ENCODE data around the gene FOXP1. TPM values are rescaled to one million over a fixed set of nuclear protein-coding genes. Genes with fewer than 3 reads are reported as not detected.

Gene FOXP1
- total and polyA plus RNA-seq, 9 of the 15 experiments (the other 6 are each of a cell fraction or from before 2014, with no cell fraction given) = 7.7 to 34.5 (median 13.7) TPM

- no peak for TF ChIP-seq ARID4B (CRISPR knock-in tag; IDR thresholded peaks at IDR 0.05)
- TF ChIP-seq SMAD4 (CRISPR knock-in tag; conservative IDR thresholded peaks at IDR 0.05) = peak; percentile 31
- TF ChIP-seq ZNF584 (CRISPR knock-in tag; IDR thresholded peaks at IDR 0.05; ENCODE audit: low read depth) = peak; percentile 13; the same call in 1 of the 2 replicates
- 0 out of 2 replicates have a peak, but pooled peaks have one; percentile 12 for TF ChIP-seq SUPT5H (IDR thresholded peaks at IDR 0.05)
- TF ChIP-seq MYC (IDR thresholded peaks at IDR 0.05; ENCODE audit: low read depth, low read length) = peak; percentile 70
- TF ChIP-seq MYC (CRISPR knock-in tag; IDR thresholded peaks at IDR 0.05; ENCODE audit: borderline replicate concordance, low read depth) = no peak
- TF ChIP-seq HIVEP1 (CRISPR knock-in tag; IDR thresholded peaks at IDR 0.05) = 0 out of 2 replicates have a peak, but pooled peaks have one; percentile 7
- TF ChIP-seq RNF2 (IDR thresholded peaks at IDR 0.05) = no peak
- no peak for TF ChIP-seq KLF6 (CRISPR knock-in tag; IDR thresholded peaks at IDR 0.05; ENCODE audit: borderline replicate concordance)
- peak in 1 of 2 experiments; percentile 67; a peak in 1 of 4 replicates for TF ChIP-seq ZNF639 (CRISPR knock-in tag; conservative IDR thresholded peaks at IDR 0.05 in 1 of 2, IDR thresholded peaks at IDR 0.05 in 1 of 2)
- no peak for TF ChIP-seq POU5F1 (IDR thresholded peaks at IDR 0.05; ENCODE audit: borderline replicate concordance, low read depth, low read length, partially characterized antibody)
- peak; percentile 53; the same call in 1 of the 2 replicates for TF ChIP-seq ZNF175 (CRISPR knock-in tag; IDR thresholded peaks at IDR 0.05; ENCODE audit: low read depth)
- TF ChIP-seq ZEB2 (IDR thresholded peaks at IDR 0.05) = no peak
- peak; percentile 67 for TF ChIP-seq CCNT2 (IDR thresholded peaks at IDR 0.05; ENCODE audit: borderline replicate concordance, extremely low read depth, insufficient read length, low read depth, low read length)
- TF ChIP-seq PCBP1 (IDR thresholded peaks at IDR 0.05; ENCODE audit: low read depth, low read length, poor library complexity, severe bottlenecking) = no peak
- no peak for TF ChIP-seq HOXB6 (CRISPR knock-in tag; IDR thresholded peaks at IDR 0.05; ENCODE audit: borderline replicate concordance)
- TF ChIP-seq SFPQ (IDR thresholded peaks at IDR 0.05; ENCODE audit: low read depth, low read length) = no peak
- TF ChIP-seq NR2C1 (IDR thresholded peaks at IDR 0.05) = no peak
- no peak for TF ChIP-seq NR2C1 (tag; IDR thresholded peaks at IDR 0.05)
Observed at GRCh38 chr3:71583566-71584393, at the start of gene FOXP1 (continued).
